K562 (cell line): ENCODE measurements around the gene OPTN.

Experiments used
- GMEB1 ChIP-seq: fragments of 250-450 bp; sonication (Bioruptor Pico); IDR thresholded peaks from 2 replicates; pipeline ENCODE4 v1.4.0; 2020; ENCODE audit warnings: mild to moderate bottlenecking
- YY1 ChIP-seq, 3 experiments: IDR thresholded peaks; 2 replicates each; pipeline ENCODE4 v1.6.1; 2011; ENCODE audit warnings: low read length in 2 of 3, mild to moderate bottlenecking in 2 of 3, moderate library complexity in 2 of 3, borderline replicate concordance in 1 of 3, control low read depth in 1 of 3, low read depth in 1 of 3; ENCODE audit not compliant: insufficient read depth in 3 of 3, insufficient replicate concordance in 2 of 3, control insufficient read depth in 1 of 3, insufficient read length in 1 of 3; ENCODE audit errors: extremely low read depth in 1 of 3
- ZNF561 ChIP-seq: fragments of 450-650 bp; formaldehyde crosslinking; conservative IDR thresholded peaks from 2 replicates; pipeline ENCODE4 v1.4.0; 2020; ENCODE audit warnings: mild to moderate bottlenecking, moderate library complexity

- TF ChIP-seq YY1 (IDR thresholded peaks at IDR 0.05; ENCODE audit: borderline replicate concordance in 1 of 3, control insufficient read depth in 1 of 3, extremely low read depth in 1 of 3, insufficient read depth in 3 of 3, insufficient read length in 1 of 3, insufficient replicate concordance in 2 of 3, low read depth in 1 of 3, low read length in 2 of 3), result no peak
- no peak for TF ChIP-seq GMEB1 (CRISPR knock-in tag)
- no peak for TF ChIP-seq ZNF561 (CRISPR knock-in tag)
These were observed 87.2 kb downstream of the OPTN start for GRCh38 chr10:13187135-13187534.
